Bronchial epithelial cell (primary cell): ENCODE measurements around the gene IL12RB1. TPM values are rescaled to one million over a fixed set of nuclear protein-coding genes. Genes with fewer than 3 reads are reported as not detected.
"Not testable (repeated sequence)": the region's sequence is repeated elsewhere in the genome, so short reads cannot be mapped to it uniquely, and the experiment has no call there.

Source experiments
- DNase-seq: peaks from one replicate; pipeline ENCODE4 v3.0.0-alpha.2; 2010; ENCODE audit warnings: low read depth
- FAIRE-seq: peaks from 2 replicates; lab custom pipeline; 2011; peaks lifted over from hg19 to GRCh38; lab: Jason Lieb, UNC
- H3K27me3 ChIP-seq: 2 replicates; pipeline ENCODE4 v1.5.1; 2011; ENCODE audit warnings: low read length; ENCODE audit not compliant: control insufficient read depth, insufficient read depth
- H3K36me3 ChIP-seq: 2 replicates; pipeline ENCODE4 v1.5.1; 2011; ENCODE audit warnings: low read length; ENCODE audit not compliant: control insufficient read depth, insufficient read depth
- H3K4me3 ChIP-seq: 2 replicates; pipeline ENCODE4 v1.5.1; 2011; ENCODE audit warnings: mild to moderate bottlenecking, low read depth, low read length, control low read depth
- total RNA-seq: library from RNA; depleted of rRNA; stranded (reverse); fragments of >200 nt; gene quantifications from 2 replicates; pipeline ENCODE4 v1.2.1, GENCODE V29; 2014
- TF ChIP-seq, protein P1 (sequence below): IDR thresholded peaks from 2 replicates; pipeline ENCODE4 v1.5.1; 2011; ENCODE audit warnings: mild to moderate bottlenecking, moderate library complexity, low read length, control low read depth, inconsistent platforms; ENCODE audit not compliant: insufficient read depth, severe bottlenecking

IL12RB1 gene
- total RNA-seq, 1 donor from 2014 or later, result under 0.01 TPM

DNA sequence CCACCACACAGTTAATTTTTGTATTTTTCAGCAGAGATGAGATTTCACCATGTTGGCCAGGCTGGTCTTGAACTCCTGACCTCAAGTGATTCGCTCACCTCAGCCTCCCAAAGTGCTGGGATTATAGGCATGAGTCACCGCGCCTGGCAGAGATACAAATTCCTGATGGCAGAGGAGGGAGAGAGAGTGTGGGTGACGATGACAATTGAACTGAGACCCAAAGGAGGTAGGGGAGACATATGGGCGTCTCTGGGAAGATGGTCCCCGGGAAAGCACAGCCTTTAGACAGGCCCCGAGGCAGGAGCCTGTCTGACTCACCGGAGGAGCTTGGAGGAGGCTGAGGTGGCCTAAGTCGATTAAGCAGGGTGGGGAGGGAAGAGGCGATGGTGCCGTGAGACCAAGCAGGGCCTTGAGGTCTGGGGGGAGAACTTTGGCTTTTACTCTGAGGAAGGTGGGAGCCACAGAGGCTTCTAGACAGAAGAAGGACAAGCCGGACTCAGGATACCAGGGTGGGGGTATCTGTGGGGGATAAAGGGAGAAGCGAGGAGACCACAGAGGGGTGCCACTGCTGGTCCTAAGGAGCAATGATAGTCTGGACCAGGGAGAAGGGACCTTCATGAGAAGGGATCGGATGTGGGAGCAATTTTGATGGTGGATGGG lies 40.5 kb downstream of the IL12RB1 start:
- TF ChIP-seq, protein P1, sequence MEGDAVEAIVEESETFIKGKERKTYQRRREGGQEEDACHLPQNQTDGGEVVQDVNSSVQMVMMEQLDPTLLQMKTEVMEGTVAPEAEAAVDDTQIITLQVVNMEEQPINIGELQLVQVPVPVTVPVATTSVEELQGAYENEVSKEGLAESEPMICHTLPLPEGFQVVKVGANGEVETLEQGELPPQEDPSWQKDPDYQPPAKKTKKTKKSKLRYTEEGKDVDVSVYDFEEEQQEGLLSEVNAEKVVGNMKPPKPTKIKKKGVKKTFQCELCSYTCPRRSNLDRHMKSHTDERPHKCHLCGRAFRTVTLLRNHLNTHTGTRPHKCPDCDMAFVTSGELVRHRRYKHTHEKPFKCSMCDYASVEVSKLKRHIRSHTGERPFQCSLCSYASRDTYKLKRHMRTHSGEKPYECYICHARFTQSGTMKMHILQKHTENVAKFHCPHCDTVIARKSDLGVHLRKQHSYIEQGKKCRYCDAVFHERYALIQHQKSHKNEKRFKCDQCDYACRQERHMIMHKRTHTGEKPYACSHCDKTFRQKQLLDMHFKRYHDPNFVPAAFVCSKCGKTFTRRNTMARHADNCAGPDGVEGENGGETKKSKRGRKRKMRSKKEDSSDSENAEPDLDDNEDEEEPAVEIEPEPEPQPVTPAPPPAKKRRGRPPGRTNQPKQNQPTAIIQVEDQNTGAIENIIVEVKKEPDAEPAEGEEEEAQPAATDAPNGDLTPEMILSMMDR, result no peak
- DNase-seq (peak; percentile 49), FAIRE-seq (no peak)

DNA sequence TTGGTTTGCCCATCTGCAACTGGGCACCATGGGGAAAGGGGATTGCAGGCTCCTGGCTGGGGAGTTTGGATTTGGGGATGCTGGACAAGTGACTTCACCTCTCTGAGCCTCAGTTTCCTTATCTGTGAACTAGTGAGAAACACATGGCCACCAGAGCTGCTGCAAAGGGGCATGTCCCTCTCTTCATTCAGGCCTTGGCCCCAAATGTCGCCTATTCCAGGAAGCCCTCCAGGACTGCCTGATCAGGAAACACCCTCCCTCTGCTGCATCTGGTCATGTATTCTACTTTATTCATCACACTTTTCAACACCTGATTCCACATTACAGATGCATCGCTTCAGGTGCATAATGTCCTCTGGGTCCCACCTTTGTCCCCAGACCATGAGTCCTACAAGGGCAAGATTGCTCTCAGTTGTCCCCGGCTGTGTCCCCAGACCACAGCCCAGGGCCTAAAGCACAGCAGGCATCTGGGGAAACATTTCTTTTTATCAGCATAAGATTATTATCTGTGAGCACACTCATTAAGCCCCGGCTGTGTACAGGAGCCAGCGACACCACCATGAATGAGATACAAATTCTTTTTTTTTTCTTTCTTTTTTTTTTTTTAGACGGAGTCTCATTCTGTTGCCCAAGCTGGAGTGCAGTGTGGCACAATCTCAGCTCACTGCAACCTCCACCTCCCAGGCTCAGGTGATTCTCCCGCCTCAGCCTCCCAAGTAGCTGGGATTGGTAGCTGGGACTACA lies 41.3 kb downstream of the IL12RB1 start:
- TF ChIP-seq, protein P1, result no peak
- DNase-seq (no peak), FAIRE-seq (no peak)
- no peaks in the 10 kb centered on the region for H3K36me3 ChIP-seq
- H3K27me3 ChIP-seq, result no peaks in the 10 kb centered on the region
- H3K4me3 ChIP-seq, result peak overlapping the region; percentile 3

More for the DNA sequence above, 40.5 kb downstream of the IL12RB1 start:
- H3K36me3 ChIP-seq, result no peaks in the 10 kb centered on the region
- H3K4me3 ChIP-seq, result no peak overlapping the region
- H3K27me3 ChIP-seq, result no peaks in the 10 kb centered on the region

DNA sequence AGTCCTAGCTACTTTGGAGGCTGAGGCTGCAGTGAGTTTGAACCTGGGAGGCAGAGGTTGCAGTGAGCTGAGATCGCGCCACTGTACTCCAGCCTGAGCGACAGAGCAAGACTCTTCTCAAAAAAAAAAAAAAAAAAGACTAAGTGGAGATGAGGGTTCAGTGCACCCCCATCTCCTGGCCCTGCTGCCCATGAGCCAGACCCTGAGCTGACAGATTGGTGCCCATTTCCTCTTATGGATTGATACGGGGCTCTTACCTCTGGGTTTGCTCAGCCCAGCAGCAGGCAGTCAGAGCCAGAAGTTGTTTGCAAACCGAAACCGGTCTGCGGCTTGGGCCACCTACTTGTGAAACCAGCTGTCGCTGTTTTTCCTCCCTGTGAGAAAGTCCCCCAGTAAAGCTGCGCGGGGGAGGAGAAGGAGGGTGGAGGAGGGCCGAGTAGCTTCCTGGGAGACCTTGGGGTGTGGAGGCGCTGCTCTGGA lies 41.9 kb downstream of the IL12RB1 start:
- Histone ChIP-seq H3K4me3 (peak overlapping the region; percentile 3), H3K27me3 (no peaks in the 10 kb centered on the region), H3K36me3 (no peaks in the 10 kb centered on the region)
- FAIRE-seq, result no peak
- peak; percentile 40 for DNase-seq
- TF ChIP-seq, protein P1, result no peak

DNA sequence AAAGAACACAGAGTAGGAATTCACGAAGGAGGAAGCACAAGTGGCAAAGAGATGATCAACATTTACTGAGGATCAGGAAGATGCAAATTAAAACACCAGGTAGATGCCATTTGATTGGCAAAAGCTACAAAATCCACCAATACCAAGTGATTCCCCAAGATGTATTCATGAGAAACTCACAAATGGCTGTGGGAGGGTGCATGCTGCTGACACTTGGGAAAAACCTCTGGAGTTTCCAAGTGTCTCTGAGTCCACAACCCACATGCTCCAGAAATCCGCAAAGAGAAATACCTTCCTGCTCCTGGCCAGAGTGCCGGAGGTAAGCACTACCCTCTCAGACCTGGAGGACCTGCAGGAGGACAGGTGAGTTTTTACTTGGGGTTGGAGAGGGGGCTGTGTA lies 43.1 kb downstream of the IL12RB1 start:
- no peak for DNase-seq
- Histone ChIP-seq H3K27me3 (no peaks in the 10 kb centered on the region), H3K4me3 (no peak overlapping the region), H3K36me3 (no peaks in the 10 kb centered on the region)
- no peak for FAIRE-seq
- TF ChIP-seq, protein P1, result no peak

DNA sequence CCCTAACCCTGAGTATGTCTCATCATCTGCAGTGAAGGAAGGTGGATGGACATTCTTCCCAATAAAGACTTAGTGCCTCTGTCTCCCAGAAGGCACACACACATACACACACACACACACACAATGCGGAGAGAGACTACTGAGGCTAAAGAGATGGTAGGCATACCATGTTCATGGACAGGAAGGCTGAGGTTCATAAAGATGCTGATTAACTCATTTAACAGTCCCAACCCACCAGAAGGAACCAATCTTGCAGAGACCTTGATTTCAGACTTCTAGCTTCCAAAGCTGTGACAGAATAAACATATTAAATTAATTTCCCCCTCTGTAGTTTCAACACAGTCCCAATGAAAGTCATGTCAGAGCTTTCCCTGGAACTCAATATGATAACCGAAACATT lies 45.7 kb downstream of the IL12RB1 start:
- FAIRE-seq (no peak), DNase-seq (no peak)
- TF ChIP-seq, protein P1, result no peak
- Histone ChIP-seq H3K27me3 (no peaks in the 10 kb centered on the region), H3K36me3 (no peaks in the 10 kb centered on the region), H3K4me3 (no peak overlapping the region)

DNA sequence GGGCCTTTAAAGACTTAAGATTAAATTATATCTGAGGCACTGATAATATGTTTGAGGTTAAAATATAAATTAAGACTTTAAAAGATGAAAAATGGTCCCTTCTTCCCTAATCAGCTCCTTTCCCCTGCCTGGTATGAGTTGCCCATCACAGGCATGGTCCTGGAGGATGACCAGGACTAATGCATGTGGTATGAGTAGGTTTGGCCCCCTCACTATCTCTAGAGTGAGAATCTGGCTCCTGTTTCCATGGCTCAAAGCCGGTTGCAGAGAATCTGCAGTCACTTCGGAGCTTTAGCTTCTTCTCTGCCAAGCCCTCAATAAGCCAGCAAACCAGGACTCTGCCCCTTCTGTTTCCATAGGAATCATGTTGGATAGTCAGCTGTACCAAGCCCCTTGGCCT lies 54.6 kb downstream of the IL12RB1 start:
- DNase-seq, H3K4me3 ChIP-seq, FAIRE-seq: not testable (repeated sequence)

DNA sequence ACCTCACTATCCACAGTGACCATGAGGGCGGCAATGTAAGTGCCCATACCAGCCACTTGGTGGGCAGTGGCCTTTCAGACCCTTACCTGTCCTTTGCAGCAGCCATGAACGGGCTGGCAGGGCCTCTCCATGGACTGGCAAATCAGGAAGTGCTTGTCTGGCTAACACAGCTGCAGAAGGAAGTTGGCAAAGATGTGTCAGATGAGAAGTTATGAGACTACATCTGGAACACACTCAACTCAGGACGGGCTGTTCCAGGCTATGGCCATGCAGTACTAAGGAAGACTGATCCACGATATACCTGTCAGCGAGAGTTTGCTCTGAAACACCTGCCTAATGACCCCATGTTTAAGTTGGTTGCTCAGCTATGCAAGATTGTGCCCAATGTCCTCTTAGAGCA lies 55.3 kb downstream of the IL12RB1 start:
- not testable (repeated sequence) for DNase-seq, H3K27me3 ChIP-seq, H3K36me3 ChIP-seq, H3K4me3 ChIP-seq
- peak; percentile 88 for FAIRE-seq

More for the DNA sequence above, 54.6 kb downstream of the IL12RB1 start:
- not testable (repeated sequence) for H3K36me3 ChIP-seq, H3K27me3 ChIP-seq
